ENCODE results near the gene RBKS.

GRCh38 chr2:27842894-27843293 is 47.3 kb downstream of the RBKS start:
- TF ChIP-seq POLR2AphosphoS5 (IDR thresholded peaks at IDR 0.05; ENCODE audit: low read depth, low read length) (no peak), MAX (IDR thresholded peaks at IDR 0.05; ENCODE audit: low read depth) (no peak), GABPA (IDR thresholded peaks at IDR 0.05; ENCODE audit: low read depth) (no peak), TAF1 (IDR thresholded peaks at IDR 0.05; ENCODE audit: borderline replicate concordance, low read depth, low read length) (no peak), EP300 (IDR thresholded peaks at IDR 0.05; ENCODE audit: borderline replicate concordance in 1 of 2, low read depth in 1 of 2, low read length in 1 of 2) (no peak), SIN3A (IDR thresholded peaks at IDR 0.05; ENCODE audit: borderline replicate concordance, low read depth, low read length) (no peak), YY1 (IDR thresholded peaks at IDR 0.05; ENCODE audit: low read depth) (no peak), RCOR1 (IDR thresholded peaks at IDR 0.05; ENCODE audit: low read length) (no peak), RXRA (IDR thresholded peaks at IDR 0.05; ENCODE audit: borderline replicate concordance, low read depth) (no peak)
- TF ChIP-seq, protein P1, sequence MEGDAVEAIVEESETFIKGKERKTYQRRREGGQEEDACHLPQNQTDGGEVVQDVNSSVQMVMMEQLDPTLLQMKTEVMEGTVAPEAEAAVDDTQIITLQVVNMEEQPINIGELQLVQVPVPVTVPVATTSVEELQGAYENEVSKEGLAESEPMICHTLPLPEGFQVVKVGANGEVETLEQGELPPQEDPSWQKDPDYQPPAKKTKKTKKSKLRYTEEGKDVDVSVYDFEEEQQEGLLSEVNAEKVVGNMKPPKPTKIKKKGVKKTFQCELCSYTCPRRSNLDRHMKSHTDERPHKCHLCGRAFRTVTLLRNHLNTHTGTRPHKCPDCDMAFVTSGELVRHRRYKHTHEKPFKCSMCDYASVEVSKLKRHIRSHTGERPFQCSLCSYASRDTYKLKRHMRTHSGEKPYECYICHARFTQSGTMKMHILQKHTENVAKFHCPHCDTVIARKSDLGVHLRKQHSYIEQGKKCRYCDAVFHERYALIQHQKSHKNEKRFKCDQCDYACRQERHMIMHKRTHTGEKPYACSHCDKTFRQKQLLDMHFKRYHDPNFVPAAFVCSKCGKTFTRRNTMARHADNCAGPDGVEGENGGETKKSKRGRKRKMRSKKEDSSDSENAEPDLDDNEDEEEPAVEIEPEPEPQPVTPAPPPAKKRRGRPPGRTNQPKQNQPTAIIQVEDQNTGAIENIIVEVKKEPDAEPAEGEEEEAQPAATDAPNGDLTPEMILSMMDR (IDR thresholded peaks at IDR 0.05) = no peak
- TF ChIP-seq, protein P2, sequence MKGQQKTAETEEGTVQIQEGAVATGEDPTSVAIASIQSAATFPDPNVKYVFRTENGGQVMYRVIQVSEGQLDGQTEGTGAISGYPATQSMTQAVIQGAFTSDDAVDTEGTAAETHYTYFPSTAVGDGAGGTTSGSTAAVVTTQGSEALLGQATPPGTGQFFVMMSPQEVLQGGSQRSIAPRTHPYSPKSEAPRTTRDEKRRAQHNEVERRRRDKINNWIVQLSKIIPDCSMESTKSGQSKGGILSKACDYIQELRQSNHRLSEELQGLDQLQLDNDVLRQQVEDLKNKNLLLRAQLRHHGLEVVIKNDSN (IDR thresholded peaks at IDR 0.05; ENCODE audit: borderline replicate concordance, low read depth) = no peak
- TF ChIP-seq, protein P3, sequence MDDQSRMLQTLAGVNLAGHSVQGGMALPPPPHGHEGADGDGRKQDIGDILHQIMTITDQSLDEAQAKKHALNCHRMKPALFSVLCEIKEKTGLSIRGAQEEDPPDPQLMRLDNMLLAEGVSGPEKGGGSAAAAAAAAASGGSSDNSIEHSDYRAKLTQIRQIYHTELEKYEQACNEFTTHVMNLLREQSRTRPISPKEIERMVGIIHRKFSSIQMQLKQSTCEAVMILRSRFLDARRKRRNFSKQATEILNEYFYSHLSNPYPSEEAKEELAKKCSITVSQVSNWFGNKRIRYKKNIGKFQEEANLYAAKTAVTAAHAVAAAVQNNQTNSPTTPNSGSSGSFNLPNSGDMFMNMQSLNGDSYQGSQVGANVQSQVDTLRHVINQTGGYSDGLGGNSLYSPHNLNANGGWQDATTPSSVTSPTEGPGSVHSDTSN (IDR thresholded peaks at IDR 0.05) = no peak

Data from SK-N-SH (cell line).